ENCODE data around the gene CEP152. TPM values are rescaled to one million over a fixed set of nuclear protein-coding genes. Genes with fewer than 3 reads are reported as not detected.

The CEP152 gene, protein sequence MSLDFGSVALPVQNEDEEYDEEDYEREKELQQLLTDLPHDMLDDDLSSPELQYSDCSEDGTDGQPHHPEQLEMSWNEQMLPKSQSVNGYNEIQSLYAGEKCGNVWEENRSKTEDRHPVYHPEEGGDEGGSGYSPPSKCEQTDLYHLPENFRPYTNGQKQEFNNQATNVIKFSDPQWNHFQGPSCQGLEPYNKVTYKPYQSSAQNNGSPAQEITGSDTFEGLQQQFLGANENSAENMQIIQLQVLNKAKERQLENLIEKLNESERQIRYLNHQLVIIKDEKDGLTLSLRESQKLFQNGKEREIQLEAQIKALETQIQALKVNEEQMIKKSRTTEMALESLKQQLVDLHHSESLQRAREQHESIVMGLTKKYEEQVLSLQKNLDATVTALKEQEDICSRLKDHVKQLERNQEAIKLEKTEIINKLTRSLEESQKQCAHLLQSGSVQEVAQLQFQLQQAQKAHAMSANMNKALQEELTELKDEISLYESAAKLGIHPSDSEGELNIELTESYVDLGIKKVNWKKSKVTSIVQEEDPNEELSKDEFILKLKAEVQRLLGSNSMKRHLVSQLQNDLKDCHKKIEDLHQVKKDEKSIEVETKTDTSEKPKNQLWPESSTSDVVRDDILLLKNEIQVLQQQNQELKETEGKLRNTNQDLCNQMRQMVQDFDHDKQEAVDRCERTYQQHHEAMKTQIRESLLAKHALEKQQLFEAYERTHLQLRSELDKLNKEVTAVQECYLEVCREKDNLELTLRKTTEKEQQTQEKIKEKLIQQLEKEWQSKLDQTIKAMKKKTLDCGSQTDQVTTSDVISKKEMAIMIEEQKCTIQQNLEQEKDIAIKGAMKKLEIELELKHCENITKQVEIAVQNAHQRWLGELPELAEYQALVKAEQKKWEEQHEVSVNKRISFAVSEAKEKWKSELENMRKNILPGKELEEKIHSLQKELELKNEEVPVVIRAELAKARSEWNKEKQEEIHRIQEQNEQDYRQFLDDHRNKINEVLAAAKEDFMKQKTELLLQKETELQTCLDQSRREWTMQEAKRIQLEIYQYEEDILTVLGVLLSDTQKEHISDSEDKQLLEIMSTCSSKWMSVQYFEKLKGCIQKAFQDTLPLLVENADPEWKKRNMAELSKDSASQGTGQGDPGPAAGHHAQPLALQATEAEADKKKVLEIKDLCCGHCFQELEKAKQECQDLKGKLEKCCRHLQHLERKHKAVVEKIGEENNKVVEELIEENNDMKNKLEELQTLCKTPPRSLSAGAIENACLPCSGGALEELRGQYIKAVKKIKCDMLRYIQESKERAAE (N-terminal part only)
- 30.7 TPM for total RNA-seq

GRCh38 chr15:48810414-48811324 is at the start of gene CEP152:
CEP152 (minus strand) TSS chr15:48811069; CDS start chr15:48805649, 5,420 bp downstream.

Other genes with a start within 250 kb of the CEP152 start
- gene FBN1, start 165.4 kb downstream of the CEP152 start, total RNA-seq, result 32.2 TPM
- gene EID1, start 67.1 kb upstream of the CEP152 start, total RNA-seq, result 146 TPM
- 7.2 TPM for gene SHC4, start 152.8 kb upstream of the CEP152 start, total RNA-seq
- 125 TPM for gene SECISBP2L, start 235.4 kb upstream of the CEP152 start, total RNA-seq

Data from parietal lobe (tissue), 1 donor.